GM10266 (cell line): ENCODE results near the gene TRIO.

Experiments
- DNase-seq: peaks from one replicate; pipeline ENCODE4 v3.0.0; 2012; ENCODE audit errors: extremely low spot score
- TF ChIP-seq, protein P1 (sequence below): IDR thresholded peaks from 2 replicates; pipeline ENCODE4 v1.5.1; 2012; ENCODE audit warnings: mild to moderate bottlenecking, low read depth; ENCODE audit not compliant: control insufficient read depth, insufficient read depth; ENCODE audit errors: missing control alignments

TRIO gene

DNA sequence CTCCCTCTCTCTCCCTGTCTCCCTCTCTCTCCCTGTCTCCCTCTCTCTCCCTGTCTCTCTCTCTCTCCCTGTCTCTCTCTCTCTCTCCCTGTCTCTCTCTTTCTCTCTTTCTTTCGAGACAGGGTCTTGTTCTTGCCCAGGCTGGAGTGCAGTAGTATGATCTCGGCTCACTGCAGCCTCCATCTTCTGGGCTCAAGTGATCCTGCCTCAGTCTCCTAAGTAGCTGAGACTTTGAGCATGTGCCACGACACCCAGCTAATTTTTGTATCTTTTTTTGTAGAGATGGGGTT lies 14.3 kb downstream of the TRIO start:
- TF ChIP-seq, protein P1, sequence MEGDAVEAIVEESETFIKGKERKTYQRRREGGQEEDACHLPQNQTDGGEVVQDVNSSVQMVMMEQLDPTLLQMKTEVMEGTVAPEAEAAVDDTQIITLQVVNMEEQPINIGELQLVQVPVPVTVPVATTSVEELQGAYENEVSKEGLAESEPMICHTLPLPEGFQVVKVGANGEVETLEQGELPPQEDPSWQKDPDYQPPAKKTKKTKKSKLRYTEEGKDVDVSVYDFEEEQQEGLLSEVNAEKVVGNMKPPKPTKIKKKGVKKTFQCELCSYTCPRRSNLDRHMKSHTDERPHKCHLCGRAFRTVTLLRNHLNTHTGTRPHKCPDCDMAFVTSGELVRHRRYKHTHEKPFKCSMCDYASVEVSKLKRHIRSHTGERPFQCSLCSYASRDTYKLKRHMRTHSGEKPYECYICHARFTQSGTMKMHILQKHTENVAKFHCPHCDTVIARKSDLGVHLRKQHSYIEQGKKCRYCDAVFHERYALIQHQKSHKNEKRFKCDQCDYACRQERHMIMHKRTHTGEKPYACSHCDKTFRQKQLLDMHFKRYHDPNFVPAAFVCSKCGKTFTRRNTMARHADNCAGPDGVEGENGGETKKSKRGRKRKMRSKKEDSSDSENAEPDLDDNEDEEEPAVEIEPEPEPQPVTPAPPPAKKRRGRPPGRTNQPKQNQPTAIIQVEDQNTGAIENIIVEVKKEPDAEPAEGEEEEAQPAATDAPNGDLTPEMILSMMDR: no peak
- no peak for DNase-seq

DNA sequence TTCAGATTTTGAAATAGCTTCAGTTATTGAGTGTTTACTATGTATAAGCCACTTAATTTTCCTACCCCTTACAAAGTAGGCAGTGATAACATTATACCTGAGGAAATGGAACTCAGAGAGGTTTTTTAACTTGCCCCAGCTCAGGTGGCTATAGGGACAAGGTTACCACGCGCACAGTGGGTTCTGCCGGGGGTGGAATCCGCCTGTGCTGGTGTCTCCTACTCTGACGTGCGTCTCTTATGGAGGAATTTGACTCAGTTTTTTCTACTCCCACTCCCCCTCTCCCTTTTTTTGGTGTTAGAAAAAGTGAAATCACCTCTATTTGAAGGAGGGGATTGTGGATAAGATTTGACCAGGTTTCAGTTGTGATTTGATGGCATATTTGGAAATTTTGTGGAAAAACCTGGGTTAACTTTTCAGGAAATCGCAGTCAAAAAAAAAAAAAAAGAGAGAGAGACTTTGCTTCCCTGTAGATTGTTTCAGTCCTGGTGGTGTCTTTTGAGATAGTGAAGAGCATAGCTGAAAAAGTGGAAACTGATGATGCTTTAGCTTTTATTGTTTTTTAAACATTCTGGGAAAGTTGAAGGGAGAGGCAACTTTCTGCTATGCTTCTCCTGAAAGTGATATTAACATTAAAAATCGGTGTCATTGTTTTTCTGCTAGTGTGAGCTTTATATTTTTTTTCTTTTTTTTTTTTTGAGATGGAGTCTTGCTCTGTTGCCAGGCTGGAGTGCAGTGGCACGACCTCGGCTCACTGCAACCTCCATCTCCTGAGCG lies 15.9 kb downstream of the TRIO start:
- DNase-seq: no peak
- TF ChIP-seq, protein P1: no peak

DNA sequence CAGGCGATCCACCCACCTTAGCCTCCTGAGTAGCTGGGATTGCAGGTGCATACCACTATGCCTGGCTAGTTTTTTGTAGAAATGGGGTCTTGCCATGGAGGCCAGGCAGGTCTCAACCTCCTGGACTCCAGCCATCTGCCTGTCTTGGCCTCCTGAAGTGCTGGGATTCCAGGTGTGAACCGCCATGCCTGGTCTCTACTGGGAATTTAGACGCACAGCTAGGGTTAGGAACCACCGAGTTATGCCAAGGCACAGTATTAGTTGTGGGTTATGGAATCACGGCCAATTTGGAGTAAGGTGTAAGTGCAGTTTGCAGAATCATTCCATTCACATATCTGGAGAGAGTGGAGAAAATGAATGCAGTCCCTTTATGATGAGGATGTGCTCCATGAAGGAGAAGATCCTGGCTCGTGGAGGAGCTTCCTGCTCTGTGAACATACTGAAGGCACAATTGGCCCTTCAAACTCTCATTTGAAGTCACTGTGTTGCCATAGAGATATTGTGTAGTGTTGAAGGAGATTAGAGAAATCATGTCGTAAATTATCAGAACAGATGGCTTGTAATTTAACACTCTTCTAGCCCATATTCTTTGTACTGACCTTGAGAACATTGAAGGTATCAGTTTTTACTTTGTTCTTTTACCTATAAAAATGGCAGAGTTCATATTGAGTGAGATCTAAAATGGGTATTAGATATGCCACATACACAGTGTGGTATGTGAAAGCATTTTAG lies 18.8 kb downstream of the TRIO start:
- no peak for DNase-seq
- TF ChIP-seq, protein P1: no peak

DNA sequence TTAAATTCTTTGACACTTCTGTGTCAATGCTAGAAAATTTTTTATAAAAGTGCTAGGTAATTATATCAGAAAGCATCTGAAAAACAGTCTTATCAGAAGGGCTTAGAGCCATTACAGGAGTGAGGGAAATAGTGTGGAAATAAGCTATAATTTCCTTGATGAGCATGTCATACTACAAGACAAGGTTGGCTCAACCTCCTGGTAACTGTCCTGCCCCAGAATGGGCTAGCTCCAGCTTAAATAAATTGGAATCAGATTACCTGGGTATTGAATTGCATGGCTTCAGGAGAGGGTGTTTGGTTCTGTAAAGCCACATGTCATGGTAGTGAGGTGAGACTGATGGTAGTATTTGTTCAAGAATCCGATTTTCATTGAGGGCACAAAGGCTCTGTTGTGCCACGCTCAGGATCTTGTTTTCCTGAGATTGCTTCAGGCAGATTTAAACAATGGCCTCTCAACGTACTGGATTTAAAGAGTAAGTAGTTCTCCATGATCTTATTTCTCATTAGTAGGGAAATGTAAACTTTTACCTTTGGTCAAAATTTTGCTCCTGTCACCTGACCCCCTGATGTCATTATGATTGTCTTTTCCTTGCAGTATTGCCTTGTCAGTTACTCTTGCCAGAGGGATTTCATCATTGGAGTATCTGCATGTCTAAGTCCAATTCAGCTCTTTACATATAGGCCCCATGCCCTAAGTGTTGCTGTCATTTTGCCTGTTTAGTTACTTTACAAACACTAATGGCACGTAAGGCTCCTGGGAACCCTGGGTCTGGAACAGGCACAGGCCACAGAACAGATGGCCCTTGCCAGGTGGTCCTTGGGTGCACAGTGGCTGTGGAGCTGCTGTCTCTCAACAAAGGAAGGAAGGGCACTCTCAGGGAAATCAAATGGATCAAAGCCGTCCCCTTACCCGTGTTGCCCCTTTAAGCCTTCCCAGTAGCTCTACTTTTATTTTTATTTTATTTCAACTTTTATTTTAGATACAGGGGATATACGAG lies 21.3 kb downstream of the TRIO start:
- TF ChIP-seq, protein P1: no peak
- DNase-seq: no peak

DNA sequence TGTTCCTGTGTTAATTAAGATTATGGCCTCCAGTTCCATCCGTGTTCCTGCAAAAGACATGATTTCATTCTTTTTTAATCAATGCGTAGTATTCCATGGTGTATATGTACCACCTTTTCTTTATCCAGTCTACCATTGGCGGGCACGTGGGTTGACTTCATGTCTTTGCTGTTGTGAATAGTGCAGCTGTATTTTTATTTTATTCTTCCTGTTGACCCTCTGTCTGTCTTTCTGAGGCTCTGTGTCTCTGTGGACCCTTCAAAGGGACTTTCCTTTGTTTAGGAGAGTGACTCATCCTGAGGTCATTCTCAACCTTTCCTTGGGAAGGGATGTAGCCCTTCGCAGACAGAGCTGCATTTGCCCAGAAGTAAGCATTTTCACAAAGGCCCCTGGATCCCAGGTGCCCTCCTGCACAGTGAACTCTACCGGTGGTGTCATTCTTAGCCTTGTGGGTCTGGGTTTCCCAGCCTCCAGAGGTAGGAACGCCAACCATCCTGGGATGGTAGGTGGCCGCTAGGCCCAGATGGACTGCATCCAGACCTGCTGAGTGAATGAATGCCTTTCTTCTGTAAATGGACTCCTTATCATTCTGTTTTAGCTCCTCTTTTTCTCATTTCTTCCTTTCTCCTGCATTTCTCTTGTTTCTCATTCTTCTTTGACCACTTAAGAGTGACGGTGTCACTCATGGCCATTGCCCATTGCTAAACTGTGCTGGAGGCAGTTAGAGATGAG lies 22.4 kb downstream of the TRIO start:
- DNase-seq: no peak
- TF ChIP-seq, protein P1: no peak

DNA sequence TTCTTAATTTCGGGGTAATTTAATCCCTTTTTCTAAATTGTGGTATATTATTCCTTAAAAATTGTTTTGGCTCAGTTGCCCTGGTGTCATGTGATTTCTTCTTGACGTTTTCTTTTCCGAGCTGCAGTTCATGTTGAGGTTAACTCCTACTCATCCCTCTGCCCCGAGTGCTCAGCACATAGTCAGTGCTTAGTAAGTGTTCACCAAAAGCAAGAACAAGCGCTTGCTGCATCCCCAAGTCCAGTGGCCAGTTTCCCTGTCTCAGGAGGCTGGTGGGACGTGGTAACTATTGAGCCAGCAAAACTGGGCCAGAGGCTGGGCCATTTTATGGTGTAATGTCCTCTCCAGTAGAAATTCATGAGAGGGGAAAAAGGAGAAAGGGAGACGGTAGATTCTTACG lies 23.3 kb downstream of the TRIO start:
- DNase-seq: no peak
- TF ChIP-seq, protein P1: no peak
